GM19193 (cell line): ENCODE measurements around the gene MGAT5.

ENCODE experiments used
- POLR2A ChIP-seq: IDR thresholded peaks from 4 replicates; pipeline ENCODE4 v1.6.1; 2011; ENCODE audit not compliant: insufficient read depth, insufficient read length; ENCODE audit errors: extremely low read depth

The MGAT5 gene

GRCh38 chr2:134429886-134430285 is 176.0 kb downstream of the MGAT5 start:
- no peak for TF ChIP-seq POLR2A

- no peak for TF ChIP-seq POLR2A
These were observed 178.1 kb downstream of the MGAT5 start for GRCh38 chr2:134431838-134432434.

GRCh38 chr2:134432435-134432883 is 178.6 kb downstream of the MGAT5 start:
- no peak for TF ChIP-seq POLR2A

- no peak for TF ChIP-seq POLR2A
These were observed 179.6 kb downstream of the MGAT5 start for GRCh38 chr2:134433469-134433868.

GRCh38 chr2:134433979-134434378 is 180.1 kb downstream of the MGAT5 start:
- no peak for TF ChIP-seq POLR2A

- TF ChIP-seq POLR2A: no peak
These were observed 181.6 kb downstream of the MGAT5 start for GRCh38 chr2:134435505-134435904.

- TF ChIP-seq POLR2A: no peak
These were observed 182.1 kb downstream of the MGAT5 start for GRCh38 chr2:134435936-134436335.

GRCh38 chr2:134436706-134437105 is 182.8 kb downstream of the MGAT5 start:
- no peak for TF ChIP-seq POLR2A

- TF ChIP-seq POLR2A: no peak
These were observed 184.5 kb downstream of the MGAT5 start for GRCh38 chr2:134438371-134438770.

GRCh38 chr2:134440336-134440909 is 186.6 kb downstream of the MGAT5 start:
- no peak for TF ChIP-seq POLR2A

- no peak for TF ChIP-seq POLR2A
These were observed 187.4 kb downstream of the MGAT5 start for GRCh38 chr2:134441153-134441863.

- TF ChIP-seq POLR2A: no peak
These were observed 190.1 kb downstream of the MGAT5 start for GRCh38 chr2:134443814-134444480.

GRCh38 chr2:134445116-134445515 is 191.2 kb downstream of the MGAT5 start:
- no peak for TF ChIP-seq POLR2A

GRCh38 chr2:134445985-134446382 is 192.1 kb downstream of the MGAT5 start:
- no peak for TF ChIP-seq POLR2A

- TF ChIP-seq POLR2A: no peak
These were observed 192.6 kb downstream of the MGAT5 start for GRCh38 chr2:134446383-134447017.
